ENCODE measurements around the gene ZFY.
"Not testable (repeated sequence)": the region's sequence is repeated elsewhere in the genome, so short reads cannot be mapped to it uniquely, and the experiment has no call there.

Gene ZFY

GRCh38 chrY:2979283-2979682 lies 44.1 kb downstream of the ZFY start:
- no peak for DNase-seq

- DNase-seq, result no peak
These were observed 49.3 kb downstream of the ZFY start for GRCh38 chrY:2984491-2984890.

- DNase-seq, result not testable (repeated sequence)
These were observed 52.0 kb downstream of the ZFY start for GRCh38 chrY:2987178-2987577.

GRCh38 chrY:2997369-2997768 lies 62.2 kb downstream of the ZFY start:
- DNase-seq, result not testable (repeated sequence)

GRCh38 chrY:3002190-3002589 lies 67.0 kb downstream of the ZFY start:
- no peak for DNase-seq

GRCh38 chrY:3002680-3003515 lies 67.7 kb downstream of the ZFY start:
- DNase-seq, result peak; percentile 19

GRCh38 chrY:3003516-3003830 lies 68.3 kb downstream of the ZFY start:
- DNase-seq, result peak; percentile 19

- DNase-seq, result no peak
These were observed 68.7 kb downstream of the ZFY start for GRCh38 chrY:3003846-3004245.

GRCh38 chrY:3006031-3006430 lies 70.8 kb downstream of the ZFY start:
- not testable (repeated sequence) for DNase-seq

- no peak for DNase-seq
These were observed 72.8 kb downstream of the ZFY start for GRCh38 chrY:3007967-3008366.

- DNase-seq, result no peak
These were observed 77.0 kb downstream of the ZFY start for GRCh38 chrY:3012226-3012625.

- no peak for DNase-seq
These were observed 81.4 kb downstream of the ZFY start for GRCh38 chrY:3016594-3016993.

- DNase-seq, result no peak
These were observed 83.4 kb downstream of the ZFY start for GRCh38 chrY:3018546-3018945.

- DNase-seq, result no peak
These were observed 84.4 kb downstream of the ZFY start for GRCh38 chrY:3019584-3019983.

- DNase-seq, result no peak
These were observed 86.0 kb downstream of the ZFY start for GRCh38 chrY:3021176-3021575.

GRCh38 chrY:3023606-3024005 lies 88.4 kb downstream of the ZFY start:
- no peak for DNase-seq

- no peak for DNase-seq
These were observed 90.2 kb downstream of the ZFY start for GRCh38 chrY:3025357-3025756.

All from KG1 (cell line).